Suprapubic skin (tissue), 4 donors: ENCODE data around the gene DPEP3.

Experiments
- CTCF ChIP-seq, 2 donors: fragments of 200-600 bp in 1 of 2; fragments of 450-650 bp in 1 of 2; sonication (generic) in 1 of 2; IDR thresholded peaks; one replicate each; pipeline ENCODE4 v1.5.1; 2016 to 2019; ENCODE audit warnings: antibody characterized with exemption in 2 of 2, mild to moderate bottlenecking in 1 of 2, moderate library complexity in 1 of 2
- EP300 ChIP-seq: sonication (generic); formaldehyde crosslinking; IDR thresholded peaks from one replicate; pipeline ENCODE4 v1.6.1; 2017; ENCODE audit warnings: antibody characterized with exemption
- POLR2A ChIP-seq, 2 donors: fragments of 450-650 bp; IDR thresholded peaks; one replicate each; pipeline ENCODE4 v1.6.1; 2017; ENCODE audit warnings: antibody characterized with exemption in 2 of 2, mild to moderate bottlenecking in 2 of 2, moderate library complexity in 2 of 2
- POLR2AphosphoS5 ChIP-seq, 3 donors: sonication (generic); formaldehyde crosslinking; IDR thresholded peaks; one replicate each; pipeline ENCODE4 v1.6.1; 2017; ENCODE audit warnings: antibody characterized with exemption in 3 of 3

GRCh38 chr16:67959536-67960329, 20.6 kb downstream of the DPEP3 start:
- TF ChIP-seq POLR2A (IDR thresholded peaks at IDR 0.05) (no peak), CTCF (IDR thresholded peaks at IDR 0.05) (no peak), EP300 (no peak), POLR2AphosphoS5 (IDR thresholded peaks at IDR 0.05) (peak in 1 of 3 donors; percentile 58)
